Peyer's patch (tissue), 4 donors: ENCODE data around the gene FMO5. TPM values are rescaled to one million over a fixed set of nuclear protein-coding genes. Genes with fewer than 3 reads are reported as not detected.

Experiments
- DNase-seq, 3 donors: peaks; one replicate each; pipeline ENCODE4 v3.0.0-alpha.2; 2017 to 2019
- H3K27ac ChIP-seq, 4 donors: fragments of 200-600 bp; sonication (generic); one replicate each; pipeline ENCODE4 v1.5.1; 2016 to 2019
- H3K27me3 ChIP-seq, 2 donors: fragments of 200-600 bp; sonication (generic); one replicate each; pipeline ENCODE4 v1.5.1; 2019
- H3K36me3 ChIP-seq, 3 donors: fragments of 200-600 bp; sonication (generic); one replicate each; pipeline ENCODE4 v1.5.1; 2016 to 2019
- H3K4me1 ChIP-seq, 4 donors: fragments of 200-600 bp; sonication (generic); one replicate each; pipeline ENCODE4 v1.5.1; 2016 to 2019
- H3K4me3 ChIP-seq, 4 donors: fragments of 200-600 bp; sonication (generic); 1 replicate in 3 of 4; 2 replicates in 1 of 4; pipeline ENCODE4 v1.5.1; 2016 to 2019; ENCODE audit warnings: mild to moderate bottlenecking in 1 of 4
- H3K9me3 ChIP-seq, 4 donors: fragments of 200-600 bp; sonication (generic); one replicate each; pipeline ENCODE4 v1.5.1; 2016 to 2019; ENCODE audit warnings: mild to moderate bottlenecking in 1 of 4
- POLR2A ChIP-seq, 2 donors: fragments of 450-650 bp; IDR thresholded peaks; one replicate each; pipeline ENCODE4 v1.5.1; 2017; ENCODE audit warnings: antibody characterized with exemption in 2 of 2, mild to moderate bottlenecking in 2 of 2, moderate library complexity in 2 of 2
- total RNA-seq, 4 donors: library from RNA; depleted of rRNA; stranded (reverse); fragments of >200 nt; gene quantifications; one replicate each; pipeline ENCODE4 v1.1.0, GENCODE V29; 2016
- TF ChIP-seq, protein P1 (sequence below), 6 experiments: fragments of 450-650 bp in 4 of 6; fragments of 200-600 bp in 2 of 6; sonication (generic) in 1 of 6; IDR thresholded peaks; one replicate each; pipeline ENCODE4 v1.5.1; 2017 to 2019; ENCODE audit warnings: antibody characterized with exemption in 6 of 6, mild to moderate bottlenecking in 3 of 6, moderate library complexity in 1 of 6

FMO5 gene
- total RNA-seq, 4 donors from 2014 or later, result 31.4 to 156 (median 127) TPM

DNA sequence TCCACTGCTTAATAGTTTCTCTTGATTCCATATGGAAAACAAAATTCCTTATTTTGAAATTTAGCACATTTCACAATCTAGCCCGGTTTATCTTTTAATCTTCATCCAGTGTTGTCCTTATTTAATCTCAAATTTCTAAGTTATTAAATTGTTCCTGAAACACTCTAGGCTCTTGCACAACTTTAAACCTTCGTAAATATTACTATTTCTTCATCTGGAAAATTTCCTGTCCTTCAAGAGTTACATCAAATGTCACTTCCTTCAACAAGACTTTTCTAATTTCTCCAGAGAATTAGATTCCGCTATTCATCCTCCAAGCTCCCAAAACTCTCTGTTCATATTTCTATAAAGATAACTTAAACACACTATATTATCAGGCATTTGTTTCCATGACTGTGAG, 6.5 kb downstream of the FMO5 start:
- no peak for DNase-seq
- no peak for TF ChIP-seq POLR2A (IDR thresholded peaks at IDR 0.05)
- TF ChIP-seq, protein P1, sequence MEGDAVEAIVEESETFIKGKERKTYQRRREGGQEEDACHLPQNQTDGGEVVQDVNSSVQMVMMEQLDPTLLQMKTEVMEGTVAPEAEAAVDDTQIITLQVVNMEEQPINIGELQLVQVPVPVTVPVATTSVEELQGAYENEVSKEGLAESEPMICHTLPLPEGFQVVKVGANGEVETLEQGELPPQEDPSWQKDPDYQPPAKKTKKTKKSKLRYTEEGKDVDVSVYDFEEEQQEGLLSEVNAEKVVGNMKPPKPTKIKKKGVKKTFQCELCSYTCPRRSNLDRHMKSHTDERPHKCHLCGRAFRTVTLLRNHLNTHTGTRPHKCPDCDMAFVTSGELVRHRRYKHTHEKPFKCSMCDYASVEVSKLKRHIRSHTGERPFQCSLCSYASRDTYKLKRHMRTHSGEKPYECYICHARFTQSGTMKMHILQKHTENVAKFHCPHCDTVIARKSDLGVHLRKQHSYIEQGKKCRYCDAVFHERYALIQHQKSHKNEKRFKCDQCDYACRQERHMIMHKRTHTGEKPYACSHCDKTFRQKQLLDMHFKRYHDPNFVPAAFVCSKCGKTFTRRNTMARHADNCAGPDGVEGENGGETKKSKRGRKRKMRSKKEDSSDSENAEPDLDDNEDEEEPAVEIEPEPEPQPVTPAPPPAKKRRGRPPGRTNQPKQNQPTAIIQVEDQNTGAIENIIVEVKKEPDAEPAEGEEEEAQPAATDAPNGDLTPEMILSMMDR (IDR thresholded peaks at IDR 0.05), result no peak
- Histone ChIP-seq H3K36me3 (no peaks in the 10 kb centered on the region), H3K27ac (no peak overlapping the region), H3K4me1 (peaks cover 0 to 31% (median 0%) of the 10 kb centered on the region in 4 donors), H3K4me3 (no peak overlapping the region), H3K27me3 (no peaks in the 10 kb centered on the region), H3K9me3 (no peaks in the 10 kb centered on the region)

DNA sequence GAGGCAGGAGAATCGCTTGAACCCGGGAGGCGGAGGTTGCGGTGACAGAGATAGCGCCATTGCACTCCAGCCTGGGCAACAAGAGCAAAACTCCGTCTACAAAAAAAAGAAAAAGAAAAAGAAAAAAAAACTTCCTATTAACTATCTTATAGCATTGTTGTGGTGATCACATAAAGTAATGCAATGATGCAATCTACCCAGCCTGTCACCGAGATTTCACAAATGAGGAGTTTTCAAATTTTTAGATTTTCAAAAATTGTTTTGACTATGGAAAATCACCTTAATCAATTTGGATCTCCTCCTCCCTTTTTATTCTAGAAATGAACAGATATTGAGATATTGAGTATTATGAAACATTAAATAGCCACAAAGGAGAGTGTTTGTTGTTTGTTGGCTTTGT, 8.0 kb downstream of the FMO5 start:
- Histone ChIP-seq H3K4me3 (no peak overlapping the region), H3K27ac (no peak overlapping the region), H3K4me1 (peaks cover 0 to 29% (median 0%) of the 10 kb centered on the region in 4 donors), H3K27me3 (no peaks in the 10 kb centered on the region), H3K9me3 (no peaks in the 10 kb centered on the region), H3K36me3 (peaks cover 0 to 11% (median 0%) of the 10 kb centered on the region in 3 donors)
- TF ChIP-seq, protein P1 (IDR thresholded peaks at IDR 0.05), result no peak
- no peak for TF ChIP-seq POLR2A (IDR thresholded peaks at IDR 0.05)
- no peak for DNase-seq

DNA sequence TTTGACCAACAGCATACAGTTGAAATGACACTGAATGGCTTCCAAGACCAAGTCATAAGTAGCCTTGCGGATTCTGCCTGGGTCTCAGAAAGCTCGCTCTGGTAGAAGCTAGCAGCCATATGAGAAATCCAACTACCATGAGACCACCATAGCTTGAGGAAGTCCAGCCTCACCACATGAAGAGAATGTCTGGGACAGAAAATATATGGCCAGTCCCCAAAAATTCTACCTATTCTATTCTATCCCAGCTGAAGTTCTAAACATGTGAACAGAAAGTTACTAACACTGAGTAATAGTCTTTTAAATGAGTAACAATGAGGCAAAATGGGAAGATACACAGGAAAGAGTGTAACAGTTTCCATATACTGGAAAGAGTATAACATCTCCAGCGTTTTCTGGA, 9.0 kb downstream of the FMO5 start:
- H3K27ac ChIP-seq, result no peak overlapping the region

DNA sequence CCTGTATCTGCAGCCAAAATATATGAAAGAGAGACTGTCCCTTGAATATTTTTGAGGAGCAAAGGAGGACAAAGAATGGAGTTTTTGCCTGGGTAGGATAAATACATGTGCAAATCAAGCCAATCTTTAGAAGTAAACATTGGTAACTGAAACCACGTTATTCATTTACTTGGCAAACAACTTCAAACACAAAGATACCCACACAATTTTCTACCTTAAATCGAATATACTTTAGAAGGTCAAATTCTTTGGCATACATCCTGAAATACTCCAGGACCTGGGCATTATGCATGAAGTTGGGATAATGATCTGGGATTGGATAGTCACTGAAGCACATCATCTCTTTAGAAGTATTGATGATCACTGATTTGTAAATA, 9.6 kb downstream of the FMO5 start:
- TF ChIP-seq, protein P1 (IDR thresholded peaks at IDR 0.05), result no peak
- TF ChIP-seq POLR2A (IDR thresholded peaks at IDR 0.05), result no peak
- Histone ChIP-seq H3K36me3 (peaks cover 0 to 13% (median 0%) of the 10 kb centered on the region in 3 donors), H3K27ac (peak overlapping the region in 1 of 4 donors; percentile 0)

More for the DNA sequence above, 9.0 kb downstream of the FMO5 start:
- Histone ChIP-seq H3K4me3 (no peak overlapping the region), H3K9me3 (no peaks in the 10 kb centered on the region), H3K4me1 (peaks cover 0 to 29% (median 0%) of the 10 kb centered on the region in 4 donors), H3K27me3 (no peaks in the 10 kb centered on the region), H3K36me3 (peaks cover 0 to 13% (median 0%) of the 10 kb centered on the region in 3 donors)
- DNase-seq, result no peak
- TF ChIP-seq, protein P1 (IDR thresholded peaks at IDR 0.05), result no peak
- TF ChIP-seq POLR2A (IDR thresholded peaks at IDR 0.05), result no peak

DNA sequence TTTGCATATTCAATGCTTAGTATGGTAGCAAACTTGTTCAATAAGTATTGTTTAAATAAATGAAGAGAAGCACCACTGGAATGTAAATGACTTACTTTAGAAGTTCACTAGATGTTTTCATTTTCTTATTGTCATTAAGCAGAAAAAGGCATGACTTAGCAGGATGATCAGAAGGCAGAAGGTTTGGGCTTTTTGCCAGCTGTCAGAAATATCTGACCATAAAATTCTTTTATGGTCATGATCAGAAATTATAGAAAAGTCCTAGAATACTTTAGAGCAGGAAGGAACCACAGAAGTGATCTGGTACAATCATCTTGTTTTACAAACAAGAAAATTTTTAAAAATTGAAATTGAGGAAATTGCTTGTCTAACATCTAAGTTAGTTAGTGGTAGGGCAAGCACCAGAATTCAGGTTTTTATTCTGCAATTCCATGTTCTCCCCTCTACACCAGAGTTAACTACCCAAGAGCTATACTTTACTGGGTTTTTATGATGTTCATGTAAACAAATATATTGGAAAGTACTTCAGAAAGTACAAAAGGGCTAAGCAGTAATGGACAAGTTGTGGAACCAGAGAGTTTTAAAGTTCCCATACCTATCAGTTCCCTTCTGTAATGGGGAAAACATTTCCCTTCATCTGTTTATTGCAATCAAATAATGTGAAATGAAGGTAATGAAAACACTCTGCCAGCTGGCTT, 10.1 kb downstream of the FMO5 start:
- no peaks in the 10 kb centered on the region for H3K27me3 ChIP-seq
- TF ChIP-seq, protein P1 (IDR thresholded peaks at IDR 0.05), result no peak
- no peak for TF ChIP-seq POLR2A (IDR thresholded peaks at IDR 0.05)
- no peak for DNase-seq
- H3K27ac ChIP-seq, result peak overlapping the region in 1 of 4 donors; percentile 0
- peaks cover 0 to 13% (median 0%) of the 10 kb centered on the region in 3 donors for H3K36me3 ChIP-seq
- no peaks in the 10 kb centered on the region for H3K9me3 ChIP-seq
- no peak overlapping the region for H3K4me3 ChIP-seq
- peaks cover 0 to 37% (median 0%) of the 10 kb centered on the region in 4 donors for H3K4me1 ChIP-seq

More for the DNA sequence above, 9.6 kb downstream of the FMO5 start:
- DNase-seq, result no peak
- Histone ChIP-seq H3K27me3 (no peaks in the 10 kb centered on the region), H3K4me1 (peaks cover 0 to 35% (median 0%) of the 10 kb centered on the region in 4 donors), H3K9me3 (no peaks in the 10 kb centered on the region), H3K4me3 (no peak overlapping the region)
